Calu3 (cell line): ENCODE data around the gene KCNQ5. TPM values are rescaled to one million over a fixed set of nuclear protein-coding genes. Genes with fewer than 3 reads are reported as not detected.

Experiments used
- BruUV-seq: library from RNA; stranded (reverse); fragments of 400-500 nt; replicated peaks from 2 replicates; lab custom pipeline; 2021; lab: Mats Ljungman, UMichigan
- CTCF ChIA-PET: fragments of 300-600 bp; sonication (Branson Sonifier 250); formaldehyde crosslinking; loops from one replicate; lab custom pipeline; 2022; ENCODE audit warnings: antibody characterized with exemption; lab: Charles Lee
- DNase-seq: peaks from one replicate; pipeline ENCODE4 v3.0.0; 2022
- H3K27ac Mint-ChIP-seq: one replicate; pipeline ENCODE4 v1.8.0; 2022; ENCODE audit warnings: mixed read lengths; ENCODE audit not compliant: unreplicated experiment
- H3K27me3 Mint-ChIP-seq: one replicate; pipeline ENCODE4 v1.8.0; 2022; ENCODE audit warnings: mixed read lengths; ENCODE audit not compliant: unreplicated experiment
- H3K36me3 Mint-ChIP-seq: one replicate; pipeline ENCODE4 v1.8.0; 2022; ENCODE audit warnings: mild to moderate bottlenecking, moderate library complexity, mixed read lengths; ENCODE audit not compliant: insufficient read depth, unreplicated experiment
- H3K4me1 Mint-ChIP-seq: one replicate; pipeline ENCODE4 v1.8.0; 2022; ENCODE audit warnings: mild to moderate bottlenecking, low read depth, mixed read lengths; ENCODE audit not compliant: unreplicated experiment
- H3K4me3 Mint-ChIP-seq: one replicate; pipeline ENCODE4 v1.8.0; 2022; ENCODE audit warnings: mild to moderate bottlenecking, low read depth, moderate library complexity, mixed read lengths; ENCODE audit not compliant: unreplicated experiment
- H3K9me3 Mint-ChIP-seq: one replicate; pipeline ENCODE4 v1.8.0; 2022; ENCODE audit warnings: low read depth, mixed read lengths; ENCODE audit not compliant: unreplicated experiment
- intact Hi-C: fragments of 100-400 bp; cut with micrococcal nuclease; formaldehyde crosslinking; loops from one replicate; pipeline ENCODE4 v1.10.0; 2022; ENCODE audit not compliant: unreplicated experiment
- total RNA-seq: library from RNA; stranded (reverse); gene quantifications from 2 replicates; pipeline ENCODE4 v1.2.3, GENCODE V29; 2022
- TF ChIP-seq, protein P1 (sequence below): fragments of 200-600 bp; IDR thresholded peaks from one replicate; pipeline ENCODE4 v1.8.0; 2022; ENCODE audit warnings: antibody characterized with exemption; ENCODE audit not compliant: unreplicated experiment

KCNQ5 gene
- total RNA-seq, 1 experiment from 2014 or later: not detected

DNA sequence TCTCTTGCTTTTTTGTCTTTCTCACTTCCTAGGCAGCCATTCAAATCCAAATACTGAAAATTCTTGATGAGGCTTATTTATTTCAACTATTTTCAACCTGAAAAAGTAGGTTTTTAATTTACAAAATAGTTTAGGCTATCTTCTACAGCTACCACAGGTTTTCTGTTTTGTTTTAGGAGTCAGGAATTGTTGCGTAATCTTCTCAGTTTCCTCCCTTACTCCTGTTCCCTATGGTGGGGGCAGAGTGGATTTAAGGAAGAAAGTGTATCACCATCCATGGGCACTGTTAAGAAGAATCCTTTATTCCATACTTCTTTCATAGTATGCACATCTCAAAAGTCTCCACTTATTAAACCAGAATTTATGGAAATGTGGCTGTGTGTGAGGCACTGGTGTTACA lies 421.0 kb downstream of the KCNQ5 start:
- CTCF ChIA-PET: no interaction called here
- Mint-ChIP-seq H3K4me3 (no peak overlapping the region), H3K36me3 (no peaks in the 10 kb centered on the region), H3K9me3 (peaks cover 3% of the 10 kb centered on the region), H3K27me3 (no peaks in the 10 kb centered on the region), H3K27ac (no peak overlapping the region), H3K4me1 (peaks cover 10% of the 10 kb centered on the region)
- intact Hi-C loops: no loop called here
- DNase-seq: no peak
- no TSS peak for BruUV-seq
- TF ChIP-seq, protein P1, sequence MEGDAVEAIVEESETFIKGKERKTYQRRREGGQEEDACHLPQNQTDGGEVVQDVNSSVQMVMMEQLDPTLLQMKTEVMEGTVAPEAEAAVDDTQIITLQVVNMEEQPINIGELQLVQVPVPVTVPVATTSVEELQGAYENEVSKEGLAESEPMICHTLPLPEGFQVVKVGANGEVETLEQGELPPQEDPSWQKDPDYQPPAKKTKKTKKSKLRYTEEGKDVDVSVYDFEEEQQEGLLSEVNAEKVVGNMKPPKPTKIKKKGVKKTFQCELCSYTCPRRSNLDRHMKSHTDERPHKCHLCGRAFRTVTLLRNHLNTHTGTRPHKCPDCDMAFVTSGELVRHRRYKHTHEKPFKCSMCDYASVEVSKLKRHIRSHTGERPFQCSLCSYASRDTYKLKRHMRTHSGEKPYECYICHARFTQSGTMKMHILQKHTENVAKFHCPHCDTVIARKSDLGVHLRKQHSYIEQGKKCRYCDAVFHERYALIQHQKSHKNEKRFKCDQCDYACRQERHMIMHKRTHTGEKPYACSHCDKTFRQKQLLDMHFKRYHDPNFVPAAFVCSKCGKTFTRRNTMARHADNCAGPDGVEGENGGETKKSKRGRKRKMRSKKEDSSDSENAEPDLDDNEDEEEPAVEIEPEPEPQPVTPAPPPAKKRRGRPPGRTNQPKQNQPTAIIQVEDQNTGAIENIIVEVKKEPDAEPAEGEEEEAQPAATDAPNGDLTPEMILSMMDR: no peak

DNA sequence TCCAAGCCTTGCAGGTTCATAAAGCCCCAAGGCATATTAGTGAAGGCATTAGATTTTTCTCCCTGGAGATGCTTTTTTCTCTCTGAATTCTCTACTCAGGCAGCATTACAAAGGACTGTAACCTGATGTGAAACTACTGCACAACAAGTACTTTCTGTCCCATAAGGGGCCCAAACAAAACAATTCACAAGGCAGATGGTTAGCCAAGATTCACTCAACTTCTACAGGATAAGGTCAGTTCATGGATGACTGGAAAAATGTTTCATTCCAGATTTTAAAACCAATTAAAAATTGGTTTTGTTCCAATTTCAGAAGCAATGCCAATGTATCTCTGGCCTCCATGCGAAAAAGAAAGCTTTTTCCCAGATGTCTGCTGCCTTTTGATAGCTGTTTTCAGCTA lies 421.6 kb downstream of the KCNQ5 start:
- no peak overlapping the region for H3K4me3 Mint-ChIP-seq
- TF ChIP-seq, protein P1: no peak
- H3K9me3 Mint-ChIP-seq: peaks cover 3% of the 10 kb centered on the region
- no TSS peak for BruUV-seq
- peaks cover 10% of the 10 kb centered on the region for H3K4me1 Mint-ChIP-seq
- CTCF ChIA-PET: no interaction called here
- no peaks in the 10 kb centered on the region for H3K27me3 Mint-ChIP-seq
- no peak overlapping the region for H3K27ac Mint-ChIP-seq
- no peaks in the 10 kb centered on the region for H3K36me3 Mint-ChIP-seq
- intact Hi-C loops: no loop called here
- DNase-seq: no peak

DNA sequence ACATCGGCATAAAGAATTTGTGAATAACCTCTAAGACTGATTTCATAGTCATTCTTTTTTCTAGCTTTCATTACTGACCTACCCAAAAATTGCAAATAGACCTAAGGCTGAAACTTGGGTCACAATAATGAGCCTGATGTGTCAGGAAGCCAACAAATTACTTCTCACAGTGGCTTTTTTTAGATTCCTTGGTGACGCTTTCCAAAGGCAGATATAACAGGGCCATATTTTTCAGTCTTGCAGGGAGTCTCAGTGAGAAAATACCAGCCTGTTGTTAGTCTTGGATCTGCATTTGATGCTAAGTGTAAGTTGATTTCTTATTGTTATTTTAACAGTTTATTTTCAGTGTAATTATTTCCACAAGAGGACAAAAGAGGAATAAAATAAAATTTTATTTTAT lies 423.7 kb downstream of the KCNQ5 start:
- Mint-ChIP-seq H3K4me3 (no peak overlapping the region), H3K4me1 (peaks cover 6% of the 10 kb centered on the region), H3K9me3 (no peaks in the 10 kb centered on the region), H3K36me3 (no peaks in the 10 kb centered on the region), H3K27ac (no peak overlapping the region), H3K27me3 (no peaks in the 10 kb centered on the region)
- intact Hi-C loops: no loop called here
- CTCF ChIA-PET: no interaction called here
- TF ChIP-seq, protein P1: no peak
- no TSS peak for BruUV-seq
- DNase-seq: no peak

DNA sequence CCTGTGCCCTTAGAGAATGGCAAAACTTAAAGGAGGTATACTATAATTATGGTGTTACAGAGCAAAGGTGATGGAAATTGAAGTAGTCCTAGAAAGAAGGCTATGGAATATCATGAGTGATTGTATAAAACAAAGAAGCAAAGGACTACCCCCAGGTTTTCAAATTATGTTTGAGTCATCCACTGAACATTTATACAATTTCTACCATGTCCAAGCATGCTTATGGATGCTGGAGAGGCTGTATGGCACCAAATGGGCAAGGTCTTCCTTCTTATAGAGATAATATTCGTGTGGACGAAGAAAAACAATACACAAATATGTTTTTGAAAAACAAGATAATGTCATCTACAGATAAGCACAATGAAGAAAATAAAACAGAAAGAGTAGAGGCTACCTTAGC lies 425.9 kb downstream of the KCNQ5 start:
- intact Hi-C loops: no loop called here
- Mint-ChIP-seq H3K27ac (no peak overlapping the region), H3K27me3 (no peaks in the 10 kb centered on the region), H3K4me1 (no peaks in the 10 kb centered on the region), H3K4me3 (no peak overlapping the region), H3K36me3 (no peaks in the 10 kb centered on the region), H3K9me3 (no peaks in the 10 kb centered on the region)
- CTCF ChIA-PET: interaction anchor here (1.0 kb wide), 1 partner anchor 23 kb away, joined by 3 read pairs; no protein-coding TSS in a partner anchor
- no TSS peak for BruUV-seq
- TF ChIP-seq, protein P1: no peak
- no peak for DNase-seq
